OCI-LY1 (cell line): ENCODE results near the gene EPB41.

Experiments
- EZH2 ChIP-seq: fragments of 200-600 bp; sonication (generic), shearing (Covaris generic); IDR thresholded peaks from 2 replicates; pipeline ENCODE4 v1.8.0; 2017; ENCODE audit warnings: borderline replicate concordance, mixed run types, mild to moderate bottlenecking, antibody characterized with exemption, low read length, moderate library complexity, mixed read lengths
- TF ChIP-seq, protein P1 (sequence below): fragments of 200-600 bp; sonication (generic), shearing (Covaris generic); IDR thresholded peaks from 2 replicates; pipeline ENCODE4 v1.5.1; 2017; ENCODE audit warnings: mild to moderate bottlenecking, antibody characterized with exemption, low read length, moderate library complexity, mixed read lengths

DNA sequence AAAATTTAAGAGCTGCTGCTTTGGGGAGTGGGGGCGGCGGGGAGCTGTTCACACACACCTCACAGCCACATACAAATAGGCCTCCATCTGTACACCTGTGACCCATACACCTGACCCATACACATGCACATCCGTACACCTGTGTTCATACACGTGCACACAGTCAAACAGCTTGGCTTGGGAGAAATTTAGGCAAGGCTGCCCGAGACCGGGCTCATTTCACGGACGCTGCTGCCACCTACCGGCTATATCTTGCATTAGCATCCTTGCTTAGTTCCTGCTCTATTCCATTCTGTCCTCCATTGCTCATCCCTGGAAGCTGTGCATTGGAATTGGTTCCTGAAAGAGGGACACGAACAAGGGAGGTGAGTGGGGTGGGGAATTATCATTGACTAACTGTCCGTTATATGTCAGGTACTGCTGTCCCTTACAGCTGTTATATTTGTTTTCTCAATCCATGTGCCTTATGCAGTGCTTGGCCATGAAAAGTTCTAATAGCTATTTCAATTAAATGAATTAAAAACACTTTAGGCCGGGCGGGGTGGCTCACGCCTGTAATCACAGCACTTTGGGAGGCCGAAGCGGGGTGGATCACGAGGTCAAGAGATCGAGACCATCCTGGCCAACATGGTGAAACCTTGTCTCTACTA, 37.1 kb upstream of the EPB41 start:
- TF ChIP-seq, protein P1, sequence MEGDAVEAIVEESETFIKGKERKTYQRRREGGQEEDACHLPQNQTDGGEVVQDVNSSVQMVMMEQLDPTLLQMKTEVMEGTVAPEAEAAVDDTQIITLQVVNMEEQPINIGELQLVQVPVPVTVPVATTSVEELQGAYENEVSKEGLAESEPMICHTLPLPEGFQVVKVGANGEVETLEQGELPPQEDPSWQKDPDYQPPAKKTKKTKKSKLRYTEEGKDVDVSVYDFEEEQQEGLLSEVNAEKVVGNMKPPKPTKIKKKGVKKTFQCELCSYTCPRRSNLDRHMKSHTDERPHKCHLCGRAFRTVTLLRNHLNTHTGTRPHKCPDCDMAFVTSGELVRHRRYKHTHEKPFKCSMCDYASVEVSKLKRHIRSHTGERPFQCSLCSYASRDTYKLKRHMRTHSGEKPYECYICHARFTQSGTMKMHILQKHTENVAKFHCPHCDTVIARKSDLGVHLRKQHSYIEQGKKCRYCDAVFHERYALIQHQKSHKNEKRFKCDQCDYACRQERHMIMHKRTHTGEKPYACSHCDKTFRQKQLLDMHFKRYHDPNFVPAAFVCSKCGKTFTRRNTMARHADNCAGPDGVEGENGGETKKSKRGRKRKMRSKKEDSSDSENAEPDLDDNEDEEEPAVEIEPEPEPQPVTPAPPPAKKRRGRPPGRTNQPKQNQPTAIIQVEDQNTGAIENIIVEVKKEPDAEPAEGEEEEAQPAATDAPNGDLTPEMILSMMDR, result peak; percentile 96
- no peak for TF ChIP-seq EZH2
